DMS53 (cell line): ENCODE measurements around the gene TMEM132A.
A peak's percentile ranks its signal among the peaks of the same experiment; 100 is the strongest.

Experiments
- DNase-seq: peaks from one replicate; lab custom pipeline; 2025; lab: John Stamatoyannopoulos, UW

Gene TMEM132A

GRCh38 chr11:60937144-60937527, 12.9 kb downstream of the TMEM132A start:
- DNase-seq = no peak

- DNase-seq = no peak
These were observed 13.6 kb downstream of the TMEM132A start for GRCh38 chr11:60937811-60938210.

- no peak for DNase-seq
These were observed 14.2 kb downstream of the TMEM132A start for GRCh38 chr11:60938500-60938899.

- DNase-seq = no peak
These were observed 15.0 kb downstream of the TMEM132A start for GRCh38 chr11:60939301-60939700.

- no peak for DNase-seq
These were observed 15.6 kb downstream of the TMEM132A start for GRCh38 chr11:60939855-60940254.

- no peak for DNase-seq
These were observed 17.3 kb downstream of the TMEM132A start for GRCh38 chr11:60941371-60942119.

- DNase-seq = no peak
These were observed 18.0 kb downstream of the TMEM132A start for GRCh38 chr11:60942219-60942618.

GRCh38 chr11:60942970-60943565, 18.8 kb downstream of the TMEM132A start:
- DNase-seq = peak; percentile 88

GRCh38 chr11:60944490-60945294, 20.4 kb downstream of the TMEM132A start:
- peak; percentile 23 for DNase-seq

- no peak for DNase-seq
These were observed 21.0 kb downstream of the TMEM132A start for GRCh38 chr11:60945295-60945667.

- peak; percentile 75 for DNase-seq
These were observed 22.5 kb downstream of the TMEM132A start for GRCh38 chr11:60946601-60947264.

- DNase-seq = no peak
These were observed 23.4 kb downstream of the TMEM132A start for GRCh38 chr11:60947700-60948099.

- DNase-seq = no peak
These were observed 24.0 kb downstream of the TMEM132A start for GRCh38 chr11:60948250-60948649.

- no peak for DNase-seq
These were observed 25.8 kb downstream of the TMEM132A start for GRCh38 chr11:60950024-60950423.

GRCh38 chr11:60950933-60951605, 26.8 kb downstream of the TMEM132A start:
- peak; percentile 59 for DNase-seq

- DNase-seq = no peak
These were observed 27.3 kb downstream of the TMEM132A start for GRCh38 chr11:60951606-60951903.

GRCh38 chr11:60951904-60952741, 27.9 kb downstream of the TMEM132A start, which contains the start of gene SLC15A3:
Gene SLC15A3, minus strand, starts transcription at chr11:60952176. Its CDS starts 625 bp downstream, at chr11:60951551.
- DNase-seq = no peak

- DNase-seq = no peak
These were observed 28.5 kb downstream of the TMEM132A start for GRCh38 chr11:60952742-60953170.

GRCh38 chr11:60953781-60954180, 29.5 kb downstream of the TMEM132A start:
- no peak for DNase-seq

GRCh38 chr11:60954421-60954820, 30.2 kb downstream of the TMEM132A start:
- DNase-seq = no peak

- DNase-seq = no peak
These were observed 31.3 kb downstream of the TMEM132A start for GRCh38 chr11:60955571-60955970.
